ENCODE results near the gene CLDN18. TPM values are rescaled to one million over a fixed set of nuclear protein-coding genes. Genes with fewer than 3 reads are reported as not detected.

Gene CLDN18
- total and polyA plus RNA-seq, 2 donors (not counting 1 experiment from before 2014, with no cell fraction given): not detected

DNA sequence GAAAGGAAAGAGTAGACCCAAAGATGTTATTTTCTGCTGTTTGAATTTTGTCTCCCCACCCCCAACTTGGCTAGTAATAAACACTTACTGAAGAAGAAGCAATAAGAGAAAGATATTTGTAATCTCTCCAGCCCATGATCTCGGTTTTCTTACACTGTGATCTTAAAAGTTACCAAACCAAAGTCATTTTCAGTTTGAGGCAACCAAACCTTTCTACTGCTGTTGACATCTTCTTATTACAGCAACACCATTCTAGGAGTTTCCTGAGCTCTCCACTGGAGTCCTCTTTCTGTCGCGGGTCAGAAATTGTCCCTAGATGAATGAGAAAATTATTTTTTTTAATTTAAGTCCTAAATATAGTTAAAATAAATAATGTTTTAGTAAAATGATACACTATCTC is 21.6 kb downstream of the CLDN18 start:
- H3K4me1 Mint-ChIP-seq: no peaks in the 10 kb centered on the region
- no peaks in the 10 kb centered on the region for H3K9me3 ChIP-seq (ENCODE audit: control extremely low read depth in 1 of 3, control insufficient read depth in 2 of 3, insufficient read depth in 1 of 3, low read length in 2 of 3)
- no peak overlapping the region for H3K4me3 Mint-ChIP-seq
- H3K27me3 ChIP-seq (replicated peaks in 1 of 4; ENCODE audit: control extremely low read depth in 1 of 4, control insufficient read depth in 3 of 4, insufficient read depth in 4 of 4, low read length in 3 of 4): peaks cover 0 to 5% (median 1%) of the 10 kb centered on the region in 4 experiments
- H3K27ac ChIP-seq (ENCODE audit: low read length in 2 of 2): no peak overlapping the region
- no peak overlapping the region for H3K9ac ChIP-seq (ENCODE audit: low read length)
- no peaks in the 10 kb centered on the region for H3K79me2 ChIP-seq (ENCODE audit: control insufficient read depth, insufficient read depth, low read length)
- no peaks in the 10 kb centered on the region for H4K20me1 ChIP-seq (ENCODE audit: control insufficient read depth, insufficient read depth, low read length, poor library complexity, severe bottlenecking)
- no peak overlapping the region for H3K27ac Mint-ChIP-seq
- H3K4me2 ChIP-seq (replicated peaks; ENCODE audit: low read depth, low read length, poor library complexity, severe bottlenecking): no peak overlapping the region
- no CpG with 5 or more reads among the region's 3 CpGs for WGBS (ENCODE audit: insufficient coverage)
- H3K4me1 ChIP-seq (ENCODE audit: control insufficient read depth in 2 of 2, insufficient read depth in 2 of 2, low read length in 2 of 2): no peaks in the 10 kb centered on the region
- TF ChIP-seq, protein P1, sequence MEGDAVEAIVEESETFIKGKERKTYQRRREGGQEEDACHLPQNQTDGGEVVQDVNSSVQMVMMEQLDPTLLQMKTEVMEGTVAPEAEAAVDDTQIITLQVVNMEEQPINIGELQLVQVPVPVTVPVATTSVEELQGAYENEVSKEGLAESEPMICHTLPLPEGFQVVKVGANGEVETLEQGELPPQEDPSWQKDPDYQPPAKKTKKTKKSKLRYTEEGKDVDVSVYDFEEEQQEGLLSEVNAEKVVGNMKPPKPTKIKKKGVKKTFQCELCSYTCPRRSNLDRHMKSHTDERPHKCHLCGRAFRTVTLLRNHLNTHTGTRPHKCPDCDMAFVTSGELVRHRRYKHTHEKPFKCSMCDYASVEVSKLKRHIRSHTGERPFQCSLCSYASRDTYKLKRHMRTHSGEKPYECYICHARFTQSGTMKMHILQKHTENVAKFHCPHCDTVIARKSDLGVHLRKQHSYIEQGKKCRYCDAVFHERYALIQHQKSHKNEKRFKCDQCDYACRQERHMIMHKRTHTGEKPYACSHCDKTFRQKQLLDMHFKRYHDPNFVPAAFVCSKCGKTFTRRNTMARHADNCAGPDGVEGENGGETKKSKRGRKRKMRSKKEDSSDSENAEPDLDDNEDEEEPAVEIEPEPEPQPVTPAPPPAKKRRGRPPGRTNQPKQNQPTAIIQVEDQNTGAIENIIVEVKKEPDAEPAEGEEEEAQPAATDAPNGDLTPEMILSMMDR (IDR thresholded peaks at IDR 0.05): no peak
- ChIA-PET POLR2A (no interaction called here), CTCF (no interaction called here)
- ATAC-seq (ENCODE audit: low read depth): no peak
- no peaks in the 10 kb centered on the region for H3K9me3 Mint-ChIP-seq (ENCODE audit: insufficient read depth)
- no peak overlapping the region for H3K4me3 ChIP-seq (ENCODE audit: control extremely low read depth in 1 of 5, extremely low read depth in 1 of 5, insufficient read depth in 1 of 5, low read depth in 2 of 5, low read length in 4 of 5)
- no peaks in the 10 kb centered on the region for H3K36me3 ChIP-seq (replicated peaks in 1 of 2; ENCODE audit: control extremely low read depth in 1 of 2, control insufficient read depth in 1 of 2, extremely low read depth in 1 of 2, insufficient read depth in 2 of 2, low read length in 1 of 2)
- H2AFZ ChIP-seq (ENCODE audit: insufficient read depth, low read depth, low read length, poor library complexity, severe bottlenecking): no peak overlapping the region
- peaks cover 17% of the 10 kb centered on the region for H3K27me3 Mint-ChIP-seq
- no peak for DNase-seq
- intact Hi-C loops (cut with micrococcal nuclease): no loop called here

DNA sequence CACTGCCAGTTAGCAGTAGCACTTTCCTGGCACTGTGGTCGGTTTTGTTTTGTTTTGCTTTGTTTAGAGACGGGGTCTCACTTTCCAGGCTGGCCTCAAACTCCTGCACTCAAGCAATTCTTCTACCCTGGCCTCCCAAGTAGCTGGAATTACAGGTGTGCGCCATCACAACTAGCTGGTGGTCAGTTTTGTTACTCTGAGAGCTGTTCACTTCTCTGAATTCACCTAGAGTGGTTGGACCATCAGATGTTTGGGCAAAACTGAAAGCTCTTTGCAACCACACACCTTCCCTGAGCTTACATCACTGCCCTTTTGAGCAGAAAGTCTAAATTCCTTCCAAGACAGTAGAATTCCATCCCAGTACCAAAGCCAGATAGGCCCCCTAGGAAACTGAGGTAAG is 22.6 kb downstream of the CLDN18 start:
- intact Hi-C loops (cut with micrococcal nuclease): no loop called here
- no peak overlapping the region for H3K27ac ChIP-seq (ENCODE audit: low read length in 2 of 2)
- H3K36me3 ChIP-seq (replicated peaks in 1 of 2; ENCODE audit: control extremely low read depth in 1 of 2, control insufficient read depth in 1 of 2, extremely low read depth in 1 of 2, insufficient read depth in 2 of 2, low read length in 1 of 2): no peaks in the 10 kb centered on the region
- H3K9ac ChIP-seq (ENCODE audit: low read length): no peak overlapping the region
- no peaks in the 10 kb centered on the region for H3K4me1 ChIP-seq (ENCODE audit: control insufficient read depth in 2 of 2, insufficient read depth in 2 of 2, low read length in 2 of 2)
- Mint-ChIP-seq H3K4me3 (no peak overlapping the region), H3K4me1 (no peaks in the 10 kb centered on the region), H3K27me3 (peaks cover 21% of the 10 kb centered on the region), H3K9me3 (ENCODE audit: insufficient read depth) (no peaks in the 10 kb centered on the region), H3K27ac (no peak overlapping the region)
- TF ChIP-seq, protein P1 (IDR thresholded peaks at IDR 0.05): no peak
- TF ChIP-seq EZH2 (IDR thresholded peaks at IDR 0.05; ENCODE audit: borderline replicate concordance, insufficient read depth, low read depth, low read length, poor library complexity, severe bottlenecking): no peak
- no peak overlapping the region for H3K4me3 ChIP-seq (ENCODE audit: control extremely low read depth in 1 of 5, extremely low read depth in 1 of 5, insufficient read depth in 1 of 5, low read depth in 2 of 5, low read length in 4 of 5)
- peaks cover 0 to 5% (median 1%) of the 10 kb centered on the region in 4 experiments for H3K27me3 ChIP-seq (replicated peaks in 1 of 4; ENCODE audit: control extremely low read depth in 1 of 4, control insufficient read depth in 3 of 4, insufficient read depth in 4 of 4, low read length in 3 of 4)
- no peak overlapping the region for H2AFZ ChIP-seq (ENCODE audit: insufficient read depth, low read depth, low read length, poor library complexity, severe bottlenecking)
- ATAC-seq (ENCODE audit: low read depth): no peak
- DNase-seq: no peak
- 88% methylated on average over 1 of the region's 3 CpGs for WGBS (ENCODE audit: insufficient coverage)
- H3K4me2 ChIP-seq (replicated peaks; ENCODE audit: low read depth, low read length, poor library complexity, severe bottlenecking): no peak overlapping the region
- H3K79me2 ChIP-seq (ENCODE audit: control insufficient read depth, insufficient read depth, low read length): no peaks in the 10 kb centered on the region
- CTCF ChIA-PET: no interaction called here
- H3K9me3 ChIP-seq (ENCODE audit: control extremely low read depth in 1 of 3, control insufficient read depth in 2 of 3, insufficient read depth in 1 of 3, low read length in 2 of 3): no peaks in the 10 kb centered on the region
- POLR2A ChIA-PET: no interaction called here
- H4K20me1 ChIP-seq (ENCODE audit: control insufficient read depth, insufficient read depth, low read length, poor library complexity, severe bottlenecking): no peaks in the 10 kb centered on the region

All from B cell (primary cell).